PC-9 (cell line): ENCODE measurements around the gene ANO4. TPM values are rescaled to one million over a fixed set of nuclear protein-coding genes. Genes with fewer than 3 reads are reported as not detected.

ENCODE experiments used
- BruUV-seq: library from RNA; stranded (reverse); fragments of 400-500 nt; replicated peaks from 2 replicates; lab custom pipeline; 2021; lab: Mats Ljungman, UMichigan
- CTCF ChIA-PET: fragments of 300-600 bp; sonication (Branson Sonifier 250); formaldehyde crosslinking; loops from one replicate; lab custom pipeline; 2022; ENCODE audit warnings: antibody characterized with exemption; lab: Charles Lee
- POLR2A ChIA-PET: fragments of 300-600 bp; sonication (Branson Sonifier 250); formaldehyde crosslinking; loops from one replicate; lab custom pipeline; 2022; ENCODE audit warnings: antibody characterized with exemption; ENCODE audit not compliant: unreplicated experiment; lab: Charles Lee
- DNase-seq, 2 experiments: peaks; one replicate each; pipeline versions ENCODE4 v3.0.0 to v3.0.0-alpha.2; 2015 to 2022; ENCODE audit warnings: mixed read lengths in 1 of 2
- H2AFZ ChIP-seq: fragments of 200-600 bp; sonication (generic); 2 replicates; pipeline ENCODE4 v1.8.1; 2017; ENCODE audit warnings: antibody characterized with exemption
- H3F3A ChIP-seq: fragments of 200-600 bp; sonication (generic); 2 replicates; pipeline ENCODE4 v1.8.1; 2017; ENCODE audit warnings: antibody characterized with exemption, mild to moderate bottlenecking, low read depth; ENCODE audit not compliant: insufficient read depth
- H3K27ac ChIP-seq: fragments of 200-600 bp; sonication (generic); 2 replicates; pipeline ENCODE4 v1.6.1; 2016; ENCODE audit warnings: mixed run types
- H3K27me3 ChIP-seq: fragments of 200-600 bp; sonication (generic); 2 replicates; pipeline ENCODE4 v1.6.1; 2016; ENCODE audit warnings: low read depth, mixed run types; ENCODE audit not compliant: insufficient read depth
- H3K36me3 ChIP-seq: fragments of 200-600 bp; sonication (generic); 2 replicates; pipeline ENCODE4 v1.6.1; 2016; ENCODE audit warnings: low read depth, mixed run types
- H3K4me1 ChIP-seq: fragments of 200-600 bp; sonication (generic); replicated peaks from 2 replicates; pipeline ENCODE4 v1.6.1; 2016; ENCODE audit warnings: mixed run types; ENCODE audit not compliant: insufficient read depth
- H3K4me2 ChIP-seq: fragments of 200-600 bp; sonication (generic); 2 replicates; pipeline ENCODE4 v1.6.1; 2017; ENCODE audit warnings: mixed run types
- H3K4me3 ChIP-seq: fragments of 200-600 bp; sonication (generic); 2 replicates; pipeline ENCODE4 v1.6.1; 2016; ENCODE audit warnings: mixed run types
- H3K79me2 ChIP-seq: fragments of 200-600 bp; sonication (generic); 2 replicates; pipeline ENCODE4 v1.6.1; 2017; ENCODE audit warnings: low read depth, mixed run types
- H3K9me2 ChIP-seq: fragments of 200-600 bp; sonication (generic); 2 replicates; pipeline ENCODE4 v1.8.1; 2017; ENCODE audit warnings: mild to moderate bottlenecking; ENCODE audit not compliant: insufficient read depth
- H3K9me3 ChIP-seq: fragments of 200-600 bp; sonication (generic); 2 replicates; pipeline ENCODE4 v1.8.1; 2016; ENCODE audit warnings: low read depth; ENCODE audit not compliant: insufficient read depth
- H4K20me1 ChIP-seq: fragments of 200-600 bp; sonication (generic); 2 replicates; pipeline ENCODE4 v1.8.1; 2017; ENCODE audit not compliant: insufficient read depth
- CTCF ChIP-seq: fragments of 200-600 bp; sonication (generic); conservative IDR thresholded peaks from 2 replicates; pipeline ENCODE4 v1.6.1; 2017; ENCODE audit warnings: mixed run types, antibody characterized with exemption, mild to moderate bottlenecking, moderate library complexity
- EZH2 ChIP-seq: fragments of 200-600 bp; sonication (generic); IDR thresholded peaks from 2 replicates; pipeline ENCODE4 v1.8.0; 2017; ENCODE audit warnings: antibody characterized with exemption, low read depth
- intact Hi-C: fragments of 100-400 bp; cut with micrococcal nuclease; formaldehyde crosslinking; loops from one replicate; pipeline ENCODE4 v1.10.0; 2022; ENCODE audit not compliant: unreplicated experiment
- total RNA-seq: library from RNA; stranded (reverse); gene quantifications from 2 replicates; pipeline ENCODE4 v1.2.3, GENCODE V29; 2021

The ANO4 gene
- total RNA-seq, 1 experiment from 2014 or later, result not detected

- no peaks in the 10 kb centered on the region for H3K36me3 ChIP-seq
- no peak overlapping the region for H3K4me2 ChIP-seq
- ChIA-PET POLR2A (no interaction called here), CTCF (no interaction called here)
- H3K4me3 ChIP-seq, result no peak overlapping the region
- TF ChIP-seq EZH2 (no peak), CTCF (no peak)
- H3K79me2 ChIP-seq, result no peaks in the 10 kb centered on the region
- H2AFZ ChIP-seq, result no peak overlapping the region
- DNase-seq, result no peak
- H3K27me3 ChIP-seq, result peaks cover 50% of the 10 kb centered on the region
- no peak overlapping the region for H3K27ac ChIP-seq
- intact Hi-C loops, result no loop called here
- no peaks in the 10 kb centered on the region for H3K9me3 ChIP-seq
- BruUV-seq, result no TSS peak
- H4K20me1 ChIP-seq, result no peaks in the 10 kb centered on the region
- H3F3A ChIP-seq, result no peaks in the 10 kb centered on the region
- no peaks in the 10 kb centered on the region for H3K4me1 ChIP-seq
- no peaks in the 10 kb centered on the region for H3K9me2 ChIP-seq
Measured at GRCh38 chr12:100793182-100793581, 1.4 kb upstream of the ANO4 start.

DNA sequence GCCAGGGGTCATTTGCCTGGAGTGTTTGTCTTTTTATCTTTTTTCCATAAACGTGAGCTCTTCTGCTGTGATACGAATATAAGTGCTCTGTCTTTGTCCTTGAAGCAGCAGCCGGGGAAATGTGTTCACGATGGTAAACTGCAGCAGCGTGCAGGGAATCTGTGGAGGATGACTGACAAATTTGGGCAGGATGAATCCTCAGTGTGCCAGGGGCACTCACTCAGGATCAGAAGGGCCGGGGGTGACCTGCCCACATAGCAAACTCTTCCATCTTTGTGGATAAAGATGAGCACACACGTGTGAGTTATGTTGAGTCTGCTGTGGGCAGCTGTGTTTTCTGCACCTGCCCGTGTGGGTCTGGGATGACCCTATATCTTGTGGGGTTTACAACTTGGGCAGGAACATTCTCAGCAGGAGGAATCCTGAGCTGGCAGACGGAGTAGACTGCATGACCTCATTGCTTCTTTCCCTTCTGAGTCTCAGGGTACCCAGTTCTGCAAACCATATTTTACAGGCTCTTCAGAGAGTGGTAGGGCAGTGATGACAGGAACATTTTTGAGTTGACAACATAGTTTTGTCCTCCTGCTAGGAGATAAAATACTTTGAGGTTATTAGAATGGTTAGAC, 711 bp downstream of the ANO4 start:
- DNase-seq, result no peak
- CTCF ChIA-PET, result no interaction called here
- intact Hi-C loops, result no loop called here
- H3K4me2 ChIP-seq, result no peak overlapping the region
- H2AFZ ChIP-seq, result no peak overlapping the region
- no peaks in the 10 kb centered on the region for H3K9me3 ChIP-seq
- H3F3A ChIP-seq, result no peaks in the 10 kb centered on the region
- no TSS peak for BruUV-seq
- H3K27me3 ChIP-seq, result peaks cover 58% of the 10 kb centered on the region
- no peaks in the 10 kb centered on the region for H3K4me1 ChIP-seq
- H4K20me1 ChIP-seq, result no peaks in the 10 kb centered on the region
- POLR2A ChIA-PET, result no interaction called here
- no peak overlapping the region for H3K4me3 ChIP-seq
- TF ChIP-seq CTCF (no peak), EZH2 (no peak)
- no peaks in the 10 kb centered on the region for H3K9me2 ChIP-seq
- no peak overlapping the region for H3K27ac ChIP-seq
- H3K36me3 ChIP-seq, result no peaks in the 10 kb centered on the region
- no peaks in the 10 kb centered on the region for H3K79me2 ChIP-seq

DNA sequence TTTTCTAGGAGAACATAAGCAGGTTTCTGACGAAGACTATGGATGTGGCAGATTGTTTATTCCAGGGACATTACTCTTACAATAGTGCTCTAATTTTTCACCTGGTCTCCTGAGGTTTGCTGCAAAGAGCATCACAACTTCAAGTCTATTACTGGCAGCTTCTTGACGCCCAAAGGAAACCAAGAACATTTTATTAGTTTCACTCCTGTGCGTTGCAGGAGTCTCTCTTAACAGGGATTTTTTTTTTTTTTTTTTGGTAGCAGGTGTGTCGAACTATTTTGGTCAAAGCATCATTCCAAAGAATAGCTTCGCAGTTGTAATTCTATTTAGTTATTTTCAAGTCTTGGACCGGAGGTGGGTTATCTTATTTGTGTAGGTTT, 1.2 kb downstream of the ANO4 start:
- no peak for DNase-seq
- ChIA-PET POLR2A (no interaction called here), CTCF (no interaction called here)
- Histone ChIP-seq H3K4me1 (no peaks in the 10 kb centered on the region), H3K36me3 (no peaks in the 10 kb centered on the region), H3K9me2 (no peaks in the 10 kb centered on the region), H4K20me1 (no peaks in the 10 kb centered on the region), H3K27ac (no peak overlapping the region), H3K79me2 (no peaks in the 10 kb centered on the region), H3K27me3 (peaks cover 58% of the 10 kb centered on the region), H3K4me3 (no peak overlapping the region), H3K9me3 (no peaks in the 10 kb centered on the region), H3F3A (no peaks in the 10 kb centered on the region), H3K4me2 (no peak overlapping the region), H2AFZ (no peak overlapping the region)
- intact Hi-C loops, result no loop called here
- TF ChIP-seq CTCF (no peak), EZH2 (no peak)
- no TSS peak for BruUV-seq
